Kidney (tissue), 14 donors: Measurements from ENCODE around the gene ALPG. TPM values are rescaled to one million over a fixed set of nuclear protein-coding genes. Genes with fewer than 3 reads are reported as not detected.
"Not testable (repeated sequence)": the region's sequence is repeated elsewhere in the genome, so short reads cannot be mapped to it uniquely, and the experiment has no call there.

Source experiments
- DNase-seq, 5 donors: peaks; one replicate each; pipeline ENCODE4 v3.0.0-alpha.2; 2013 to 2020
- FAIRE-seq: peaks from 2 replicates; lab custom pipeline; 2012; peaks lifted over from hg19 to GRCh38; lab: Jason Lieb, UNC
- H3K27ac ChIP-seq, 2 donors: one replicate each; pipeline ENCODE4 v1.7.0; 2013; ENCODE audit warnings: low read depth in 2 of 2, low read length in 2 of 2, inconsistent platforms in 1 of 2
- H3K27me3 ChIP-seq: one replicate; pipeline ENCODE4 v1.7.1; 2013; ENCODE audit warnings: low read length, inconsistent platforms; ENCODE audit not compliant: control insufficient read depth, insufficient read depth
- H3K36me3 ChIP-seq, 3 donors: one replicate each; pipeline versions ENCODE4 v1.7.0 to v1.7.1; 2013; ENCODE audit warnings: low read length in 3 of 3, control low read depth in 1 of 3, inconsistent platforms in 1 of 3; ENCODE audit not compliant: insufficient read depth in 3 of 3, control insufficient read depth in 2 of 3
- H3K4me1 ChIP-seq, 3 donors: one replicate each; pipeline versions ENCODE4 v1.7.0 to v1.7.1; 2013; ENCODE audit warnings: low read length in 3 of 3, inconsistent platforms in 1 of 3, low read depth in 1 of 3; ENCODE audit not compliant: control insufficient read depth in 2 of 3, insufficient read depth in 2 of 3
- H3K4me3 ChIP-seq, 3 donors: one replicate each; pipeline versions ENCODE4 v1.7.0 to v1.8.1; 2013; ENCODE audit warnings: low read length in 3 of 3, control low read depth in 1 of 3, inconsistent platforms in 1 of 3
- H3K9ac ChIP-seq, 3 donors: one replicate each; pipeline versions ENCODE4 v1.7.0 to v1.7.1; 2013; ENCODE audit warnings: low read length in 3 of 3, control low read depth in 1 of 3, inconsistent platforms in 1 of 3
- H3K9me3 ChIP-seq, 3 donors: one replicate each; pipeline versions ENCODE4 v1.7.0 to v1.7.1; 2013; ENCODE audit warnings: low read length in 3 of 3, control low read depth in 1 of 3, inconsistent platforms in 1 of 3; ENCODE audit not compliant: control insufficient read depth in 2 of 3, insufficient read depth in 1 of 3
- CTCF ChIP-seq: IDR thresholded peaks from 3 replicates; pipeline ENCODE4 v1.5.1; 2012; ENCODE audit warnings: mild to moderate bottlenecking, moderate library complexity, borderline replicate concordance; ENCODE audit not compliant: insufficient read depth; ENCODE audit errors: extremely low read depth
- intact Hi-C: fragments of 100-400 bp; cut with DNase I; formaldehyde crosslinking; loops from one replicate; pipeline ENCODE4 v1.11.1; 2022
- polyA plus RNA-seq: library from polyadenylated mRNA; stranded (reverse); fragments of 350-450 nt; fragmentation: Illumina TruSeq; extraction: RNeasy Lipid Tissue Mini Kit (QIAGEN cat#74804); gene quantifications from one replicate; pipeline ENCODE4 v1.2.3, GENCODE V29; 2014; ENCODE audit warnings: low read depth, low replicate concordance; ENCODE audit not compliant: insufficient read depth
- total RNA-seq: library from RNA; stranded (reverse); fragmentation: NEBNext Ultra II Directional; extraction: Animal tissue kit (Norgen Biotek cat#: 25700); gene quantifications from one replicate; pipeline ENCODE4 v1.2.1, GENCODE V29; 2021
- donor health status: control.
- donor health status: control.
- donor health status: control.
- donor health status: control.
- donor health status: control.
- donor health status: DM: yes; HTN: yes; CAD: no.
- donor health status: Normal renal cell carcinoma (clear cell type).

ALPG gene
- total and polyA plus RNA-seq, 2 donors from 2014 or later = not detected

GRCh38 chr2:232421189-232421785 lies 14.6 kb downstream of the ALPG start:
- no peak for FAIRE-seq
- Histone ChIP-seq H3K4me3 (no peak overlapping the region), H3K9me3 (peaks cover 0 to 9% (median 0%) of the 10 kb centered on the region in 3 donors), H3K4me1 (peaks cover 0 to 15% (median 0%) of the 10 kb centered on the region in 3 donors), H3K27ac (no peak overlapping the region), H3K9ac (no peak overlapping the region), H3K27me3 (peaks cover 23% of the 10 kb centered on the region), H3K36me3 (no peaks in the 10 kb centered on the region)
- DNase-seq = peak in 3 of 5 donors; percentile 47 to 61 (median 58)
- intact Hi-C loops = no loop called here
- no peak for TF ChIP-seq CTCF

- H3K27ac ChIP-seq = no peak overlapping the region
- FAIRE-seq (no peak), DNase-seq (peak in 2 of 5 donors; percentile 26 to 27)
- peaks cover 0 to 15% (median 0%) of the 10 kb centered on the region in 3 donors for H3K4me1 ChIP-seq
- H3K9me3 ChIP-seq = peaks cover 0 to 9% (median 0%) of the 10 kb centered on the region in 3 donors
- H3K36me3 ChIP-seq = no peaks in the 10 kb centered on the region
- peaks cover 23% of the 10 kb centered on the region for H3K27me3 ChIP-seq
- no peak overlapping the region for H3K4me3 ChIP-seq
- no peak overlapping the region for H3K9ac ChIP-seq
- no peak for TF ChIP-seq CTCF
- intact Hi-C loops = no loop called here
Observed at GRCh38 chr2:232422051-232422450, 15.4 kb downstream of the ALPG start.

GRCh38 chr2:232422996-232423395 lies 16.4 kb downstream of the ALPG start:
- H3K9me3 ChIP-seq, DNase-seq, H3K27ac ChIP-seq, H3K9ac ChIP-seq, H3K36me3 ChIP-seq, H3K4me3 ChIP-seq, intact Hi-C loops, FAIRE-seq: not testable (repeated sequence)
- Histone ChIP-seq H3K27me3 (peaks cover 17% of the 10 kb centered on the region), H3K4me1 (peaks cover 0 to 15% (median 0%) of the 10 kb centered on the region in 3 donors)

GRCh38 chr2:232423407-232423806 lies 16.8 kb downstream of the ALPG start:
- H3K9me3 ChIP-seq, H3K27ac ChIP-seq, H3K9ac ChIP-seq, H3K36me3 ChIP-seq, H3K4me3 ChIP-seq, intact Hi-C loops, FAIRE-seq: not testable (repeated sequence)
- DNase-seq = peak in 1 of 5 donors; percentile 12
- Histone ChIP-seq H3K4me1 (peaks cover 0 to 14% (median 0%) of the 10 kb centered on the region in 3 donors), H3K27me3 (peaks cover 13% of the 10 kb centered on the region)
